Retinal pigment epithelial cell (primary cell): ENCODE measurements around the gene GFPT2.

ENCODE experiments used
- DNase-seq: peaks from one replicate; pipeline ENCODE4 v3.0.0-alpha.2; 2010; ENCODE audit warnings: low read depth
- H3K4me3 ChIP-seq: 2 replicates; pipeline ENCODE4 v1.5.1; 2011; ENCODE audit warnings: mild to moderate bottlenecking, low read length, control low read depth, moderate library complexity
- TF ChIP-seq, protein P1 (sequence below): conservative IDR thresholded peaks from 2 replicates; pipeline ENCODE4 v1.5.1; 2011; ENCODE audit warnings: low read depth, low read length, control low read depth, inconsistent platforms

Gene GFPT2

DNA sequence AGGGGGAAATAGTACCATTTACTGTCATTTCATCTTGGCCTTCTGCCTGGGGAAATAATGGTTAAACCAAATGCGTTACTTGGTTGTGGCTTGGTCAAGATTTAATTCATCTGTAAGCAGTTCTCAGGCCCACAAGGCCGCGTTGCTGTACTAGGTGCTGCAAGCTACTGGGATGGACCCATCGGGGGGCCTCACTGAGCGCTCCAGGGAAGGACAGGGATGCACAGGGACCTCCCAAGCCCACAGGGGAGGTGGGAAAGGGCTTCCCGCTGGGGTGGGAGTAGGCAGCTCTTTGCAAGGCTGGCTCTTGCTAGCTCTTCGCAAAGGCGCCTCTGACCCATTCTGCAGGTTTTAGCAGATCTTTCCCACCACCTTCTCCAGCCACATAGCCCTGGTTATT, 8.0 kb downstream of the GFPT2 start:
- H3K4me3 ChIP-seq, result no peak overlapping the region
- DNase-seq, result no peak
- TF ChIP-seq, protein P1, sequence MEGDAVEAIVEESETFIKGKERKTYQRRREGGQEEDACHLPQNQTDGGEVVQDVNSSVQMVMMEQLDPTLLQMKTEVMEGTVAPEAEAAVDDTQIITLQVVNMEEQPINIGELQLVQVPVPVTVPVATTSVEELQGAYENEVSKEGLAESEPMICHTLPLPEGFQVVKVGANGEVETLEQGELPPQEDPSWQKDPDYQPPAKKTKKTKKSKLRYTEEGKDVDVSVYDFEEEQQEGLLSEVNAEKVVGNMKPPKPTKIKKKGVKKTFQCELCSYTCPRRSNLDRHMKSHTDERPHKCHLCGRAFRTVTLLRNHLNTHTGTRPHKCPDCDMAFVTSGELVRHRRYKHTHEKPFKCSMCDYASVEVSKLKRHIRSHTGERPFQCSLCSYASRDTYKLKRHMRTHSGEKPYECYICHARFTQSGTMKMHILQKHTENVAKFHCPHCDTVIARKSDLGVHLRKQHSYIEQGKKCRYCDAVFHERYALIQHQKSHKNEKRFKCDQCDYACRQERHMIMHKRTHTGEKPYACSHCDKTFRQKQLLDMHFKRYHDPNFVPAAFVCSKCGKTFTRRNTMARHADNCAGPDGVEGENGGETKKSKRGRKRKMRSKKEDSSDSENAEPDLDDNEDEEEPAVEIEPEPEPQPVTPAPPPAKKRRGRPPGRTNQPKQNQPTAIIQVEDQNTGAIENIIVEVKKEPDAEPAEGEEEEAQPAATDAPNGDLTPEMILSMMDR, result no peak

- H3K4me3 ChIP-seq, result no peak overlapping the region
- TF ChIP-seq, protein P1, result no peak
- DNase-seq, result no peak
Measured at GRCh38 chr5:180344696-180344999, 8.5 kb downstream of the GFPT2 start.

- TF ChIP-seq, protein P1, result no peak
- DNase-seq, result no peak
- no peak overlapping the region for H3K4me3 ChIP-seq
Measured at GRCh38 chr5:180343831-180344695, 9.1 kb downstream of the GFPT2 start.

DNA sequence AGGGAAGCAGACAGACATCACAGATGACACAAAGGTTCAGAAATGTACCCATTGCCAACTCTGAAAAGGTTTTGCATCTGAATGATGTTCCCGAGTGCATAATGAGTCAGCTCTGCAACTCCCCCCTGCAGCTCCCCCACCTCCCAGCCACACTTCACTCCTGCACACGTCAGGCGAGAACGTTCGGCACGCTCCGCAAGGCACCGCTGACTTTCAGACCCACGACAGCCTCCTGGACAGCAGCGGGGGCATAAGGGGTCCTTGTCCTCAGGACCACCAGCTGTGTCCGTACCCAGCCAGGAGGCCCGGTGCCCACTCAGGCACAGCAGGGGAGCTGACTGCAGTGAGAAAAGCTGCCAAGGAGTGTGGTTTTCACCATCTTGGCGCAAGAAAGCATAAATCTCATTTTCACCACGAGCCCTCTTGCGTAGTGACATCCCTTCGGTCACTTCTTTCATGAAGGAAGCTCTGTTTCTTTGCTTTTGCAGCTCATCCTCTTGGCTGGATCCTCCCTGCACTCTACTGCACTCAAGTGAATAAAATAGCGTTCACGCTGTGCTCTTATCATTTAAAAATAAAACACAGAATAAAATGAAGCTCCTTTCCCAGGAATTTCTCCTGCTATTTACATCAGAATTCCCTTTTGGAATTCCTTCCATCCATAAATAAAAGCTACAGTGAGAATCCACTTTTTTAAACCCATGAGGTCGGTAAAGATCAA, 9.9 kb downstream of the GFPT2 start:
- H3K4me3 ChIP-seq, result no peak overlapping the region
- TF ChIP-seq, protein P1, result no peak
- no peak for DNase-seq

DNA sequence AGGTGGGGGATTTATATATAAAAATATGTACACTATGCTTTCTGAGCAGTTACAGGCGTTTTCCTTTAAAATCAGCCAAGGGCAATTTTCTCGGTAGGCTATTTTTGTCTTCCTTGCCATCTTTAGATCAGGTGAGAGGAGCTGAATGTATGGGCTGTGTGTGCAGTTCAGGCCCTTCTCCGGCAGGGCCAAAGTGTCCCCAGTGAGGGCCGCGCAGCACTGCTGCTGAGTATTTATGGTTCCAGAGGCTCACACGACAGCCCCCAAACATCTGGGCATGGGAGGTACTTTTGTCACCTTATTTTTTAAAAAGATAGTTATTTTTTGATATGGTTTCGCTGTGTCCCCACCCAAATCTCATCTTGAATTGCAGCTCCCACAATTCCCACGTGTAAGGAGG, 11.5 kb downstream of the GFPT2 start:
- no peak for DNase-seq
- no peak overlapping the region for H3K4me3 ChIP-seq
- TF ChIP-seq, protein P1, result no peak

- TF ChIP-seq, protein P1, result no peak
- DNase-seq, result no peak
- H3K4me3 ChIP-seq, result no peak overlapping the region
Measured at GRCh38 chr5:180340856-180341255, 12.3 kb downstream of the GFPT2 start.

- DNase-seq, result no peak
- TF ChIP-seq, protein P1, result no peak
- no peak overlapping the region for H3K4me3 ChIP-seq
Measured at GRCh38 chr5:180339583-180340183, 13.5 kb downstream of the GFPT2 start.
